Measurements from ENCODE around the gene CHAF1B. TPM values are rescaled to one million over a fixed set of nuclear protein-coding genes. Genes with fewer than 3 reads are reported as not detected.
A peak's percentile ranks its signal among the peaks of the same experiment; 100 is the strongest.
"Not testable (repeated sequence)": the region's sequence is repeated elsewhere in the genome, so short reads cannot be mapped to it uniquely, and the experiment has no call there.

The CHAF1B gene
- total RNA-seq, 1 donor from 2014 or later = 6.2 TPM

GRCh38 chr21:36388096-36388495, 2.9 kb downstream of the CHAF1B start:
- Mint-ChIP-seq H3K27ac (no peak overlapping the region), H3K9me3 (peaks cover 3% of the 10 kb centered on the region), H3K4me3 (no peak overlapping the region), H3K4me1 (peaks cover 6% of the 10 kb centered on the region), H3K36me3 (ENCODE audit: low read depth) (peaks cover 4% of the 10 kb centered on the region), H3K27me3 (no peaks in the 10 kb centered on the region)
- intact Hi-C loops (cut with micrococcal nuclease) = no loop called here
- POLR2A ChIA-PET = interaction anchor here (0.7 kb wide), 1 partner anchor 91 kb away, joined by 9 read pairs; no protein-coding TSS in a partner anchor
- CTCF ChIA-PET = no interaction called here
- TF ChIP-seq CTCF (IDR thresholded peaks at IDR 0.05) = no peak
- ATAC-seq (ENCODE audit: low read depth) (no peak), DNase-seq (no peak)

GRCh38 chr21:36388835-36389234, 3.6 kb downstream of the CHAF1B start:
- H3K4me1 Mint-ChIP-seq = peaks cover 6% of the 10 kb centered on the region
- peak; percentile 19 for ATAC-seq (ENCODE audit: low read depth)
- no peaks in the 10 kb centered on the region for H3K27me3 Mint-ChIP-seq
- peaks cover 3% of the 10 kb centered on the region for H3K9me3 Mint-ChIP-seq
- peaks cover 4% of the 10 kb centered on the region for H3K36me3 Mint-ChIP-seq (ENCODE audit: low read depth)
- no peak overlapping the region for H3K4me3 Mint-ChIP-seq
- no peak overlapping the region for H3K27ac Mint-ChIP-seq
- no peak for TF ChIP-seq CTCF (IDR thresholded peaks at IDR 0.05)
- intact Hi-C loops (cut with micrococcal nuclease) = no loop called here
- no peak for DNase-seq
- POLR2A ChIA-PET = interaction anchor here (0.7 kb wide), 2 partner anchors 15 to 92 kb away, joined by 4 to 9 read pairs; no protein-coding TSS in a partner anchor
- CTCF ChIA-PET = no interaction called here

GRCh38 chr21:36391649-36392048, 6.5 kb downstream of the CHAF1B start:
- H3K9me3 Mint-ChIP-seq; H3K27me3 Mint-ChIP-seq; H3K4me3 Mint-ChIP-seq; ATAC-seq (ENCODE audit: low read depth); CTCF ChIA-PET; H3K27ac Mint-ChIP-seq; intact Hi-C loops (cut with micrococcal nuclease); H3K4me1 Mint-ChIP-seq; DNase-seq: not testable (repeated sequence)
- POLR2A ChIA-PET = interaction anchor here (0.6 kb wide), 1 partner anchor 130 kb away, joined by 4 read pairs; no protein-coding TSS in a partner anchor
- peaks cover 12% of the 10 kb centered on the region for H3K36me3 Mint-ChIP-seq (ENCODE audit: low read depth)

- H3K4me1 Mint-ChIP-seq = no peaks in the 10 kb centered on the region
- no peak overlapping the region for H3K27ac Mint-ChIP-seq
- DNase-seq (no peak), ATAC-seq (ENCODE audit: low read depth) (no peak)
- H3K9me3 Mint-ChIP-seq = peaks cover 3% of the 10 kb centered on the region
- ChIA-PET POLR2A (no interaction called here), CTCF (no interaction called here)
- H3K4me3 Mint-ChIP-seq = no peak overlapping the region
- TF ChIP-seq CTCF (IDR thresholded peaks at IDR 0.05) = no peak
- H3K27me3 Mint-ChIP-seq = no peaks in the 10 kb centered on the region
- H3K36me3 Mint-ChIP-seq (ENCODE audit: low read depth) = peaks cover 19% of the 10 kb centered on the region
- intact Hi-C loops (cut with micrococcal nuclease) = no loop called here
Observed at GRCh38 chr21:36395353-36396111, 10.3 kb downstream of the CHAF1B start.

- ATAC-seq (ENCODE audit: low read depth) (no peak), DNase-seq (no peak)
- POLR2A ChIA-PET = no interaction called here
- Mint-ChIP-seq H3K9me3 (peaks cover 3% of the 10 kb centered on the region), H3K27ac (no peak overlapping the region), H3K36me3 (ENCODE audit: low read depth) (peaks cover 19% of the 10 kb centered on the region), H3K27me3 (no peaks in the 10 kb centered on the region), H3K4me3 (no peak overlapping the region), H3K4me1 (no peaks in the 10 kb centered on the region)
- TF ChIP-seq CTCF (IDR thresholded peaks at IDR 0.05) = no peak
- intact Hi-C loops (cut with micrococcal nuclease) = no loop called here
- CTCF ChIA-PET = no interaction called here
Observed at GRCh38 chr21:36396325-36396724, 11.1 kb downstream of the CHAF1B start.

Data from activated B cell treated with CpG ODN at 0.5 μM for 24 hours (primary cell).